Testis (tissue), 2 donors: Measurements from ENCODE around the gene ACBD6.

ENCODE experiments used
- POLR2A ChIP-seq: fragments of 450-650 bp; IDR thresholded peaks from one replicate; pipeline ENCODE4 v1.6.1; 2017; ENCODE audit warnings: antibody characterized with exemption, mild to moderate bottlenecking, moderate library complexity
- TF ChIP-seq, protein P1 (sequence below), 3 experiments: fragments of 450-650 bp in 2 of 3; fragments of 200-600 bp in 1 of 3; sonication (generic) in 1 of 3; IDR thresholded peaks; one replicate each; pipeline ENCODE4 v1.5.1; 2016 to 2019; ENCODE audit warnings: antibody characterized with exemption in 3 of 3, mild to moderate bottlenecking in 2 of 3, moderate library complexity in 1 of 3

DNA sequence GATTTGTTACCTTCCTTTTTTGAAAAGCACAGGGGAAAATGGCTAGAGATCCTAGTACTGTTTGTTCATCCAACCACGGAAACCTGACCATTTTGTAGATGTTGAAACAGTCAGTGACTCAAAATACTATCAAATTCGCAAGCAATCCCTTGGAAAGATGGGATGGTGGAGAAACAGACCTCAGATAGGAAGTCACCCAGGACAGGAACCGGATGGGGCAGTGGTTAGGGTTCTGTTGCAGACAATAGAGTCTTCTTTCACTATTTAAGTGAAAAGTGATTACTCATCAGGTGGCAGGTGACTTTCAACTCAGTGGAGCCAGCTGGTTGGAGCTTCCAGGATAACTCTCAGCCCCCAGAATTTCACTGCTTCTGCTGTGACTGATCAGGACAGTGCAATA, 255.3 kb downstream of the ACBD6 start:
- TF ChIP-seq, protein P1, sequence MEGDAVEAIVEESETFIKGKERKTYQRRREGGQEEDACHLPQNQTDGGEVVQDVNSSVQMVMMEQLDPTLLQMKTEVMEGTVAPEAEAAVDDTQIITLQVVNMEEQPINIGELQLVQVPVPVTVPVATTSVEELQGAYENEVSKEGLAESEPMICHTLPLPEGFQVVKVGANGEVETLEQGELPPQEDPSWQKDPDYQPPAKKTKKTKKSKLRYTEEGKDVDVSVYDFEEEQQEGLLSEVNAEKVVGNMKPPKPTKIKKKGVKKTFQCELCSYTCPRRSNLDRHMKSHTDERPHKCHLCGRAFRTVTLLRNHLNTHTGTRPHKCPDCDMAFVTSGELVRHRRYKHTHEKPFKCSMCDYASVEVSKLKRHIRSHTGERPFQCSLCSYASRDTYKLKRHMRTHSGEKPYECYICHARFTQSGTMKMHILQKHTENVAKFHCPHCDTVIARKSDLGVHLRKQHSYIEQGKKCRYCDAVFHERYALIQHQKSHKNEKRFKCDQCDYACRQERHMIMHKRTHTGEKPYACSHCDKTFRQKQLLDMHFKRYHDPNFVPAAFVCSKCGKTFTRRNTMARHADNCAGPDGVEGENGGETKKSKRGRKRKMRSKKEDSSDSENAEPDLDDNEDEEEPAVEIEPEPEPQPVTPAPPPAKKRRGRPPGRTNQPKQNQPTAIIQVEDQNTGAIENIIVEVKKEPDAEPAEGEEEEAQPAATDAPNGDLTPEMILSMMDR (IDR thresholded peaks at IDR 0.05), result no peak
- TF ChIP-seq POLR2A, result no peak
